Epidermal melanocyte (primary cell): ENCODE data around the gene TAS2R60.
"Not testable (repeated sequence)": the region's sequence is repeated elsewhere in the genome, so short reads cannot be mapped to it uniquely, and the experiment has no call there.

Source experiments
- DNase-seq: peaks from one replicate; pipeline ENCODE4 v3.0.0; 2011; ENCODE audit warnings: low spot score; ENCODE audit not compliant: insufficient read length

The TAS2R60 gene

GRCh38 chr7:143443153-143443552 is at the start of gene TAS2R60:
TAS2R60 (plus strand) TSS chr7:143443453; CDS start chr7:143443453, 0 bp downstream.
- DNase-seq = no peak

DNA sequence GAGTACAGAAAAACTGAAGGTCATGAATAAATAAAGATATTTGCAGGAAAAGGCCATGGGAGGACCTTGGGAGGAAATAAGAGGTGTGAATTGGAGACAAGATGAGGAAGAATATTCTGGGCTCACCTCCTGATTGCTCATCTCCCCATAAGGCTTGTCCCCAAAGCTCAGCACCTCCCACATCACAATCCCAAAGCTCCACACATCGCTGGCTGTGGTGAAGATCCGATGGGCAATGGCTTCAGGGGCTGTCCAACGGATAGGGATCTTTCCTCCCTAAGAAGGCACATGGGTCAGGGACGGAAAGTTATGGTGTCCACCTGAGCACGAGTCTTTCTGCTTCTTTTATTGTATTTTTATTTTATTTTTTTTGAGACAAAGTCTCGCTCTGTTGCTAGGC is 49.2 kb upstream of the TAS2R60 start:
- no peak for DNase-seq

DNA sequence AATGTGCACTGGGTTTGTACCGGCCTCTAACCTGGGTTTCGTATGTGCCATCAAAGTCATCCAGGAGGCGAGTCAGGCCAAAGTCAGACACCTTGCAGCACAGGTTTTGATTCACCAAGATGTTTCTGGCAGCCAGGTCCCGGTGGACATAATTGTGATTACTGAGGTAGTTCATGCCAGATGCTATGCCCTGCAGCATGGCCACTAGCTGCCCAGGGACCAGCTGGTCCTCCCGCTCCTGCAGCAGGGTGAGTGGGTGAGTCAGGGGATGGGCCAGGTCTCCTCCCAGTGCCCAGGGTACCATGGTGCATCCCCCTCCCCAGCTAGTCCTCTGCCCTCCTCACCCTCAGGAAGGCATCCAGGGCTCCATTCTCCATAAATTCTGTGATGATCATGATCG is 48.5 kb upstream of the TAS2R60 start:
- DNase-seq = no peak

- DNase-seq = no peak
Measured at GRCh38 chr7:143395187-143396149, 47.8 kb upstream of the TAS2R60 start.

DNA sequence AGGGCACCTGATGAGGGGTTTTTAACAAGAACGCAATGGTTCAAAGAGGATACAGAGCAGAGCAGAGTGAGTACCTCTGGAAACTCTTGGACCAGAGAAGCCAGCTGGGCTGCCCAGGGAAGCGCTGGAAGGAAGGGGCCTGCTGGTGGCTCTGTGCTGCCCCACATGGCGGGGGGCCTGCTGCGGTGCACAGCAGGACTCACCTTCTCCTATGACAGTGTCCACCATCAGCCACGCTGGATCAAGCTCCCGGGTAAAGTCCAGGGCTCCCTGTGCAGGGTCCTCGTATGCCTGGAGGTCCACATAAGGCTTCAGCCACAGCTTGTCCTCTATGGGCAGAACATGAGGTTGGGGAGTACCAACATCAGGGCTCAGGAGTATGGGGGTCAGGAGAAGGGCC is 47.1 kb upstream of the TAS2R60 start:
- DNase-seq = no peak

DNA sequence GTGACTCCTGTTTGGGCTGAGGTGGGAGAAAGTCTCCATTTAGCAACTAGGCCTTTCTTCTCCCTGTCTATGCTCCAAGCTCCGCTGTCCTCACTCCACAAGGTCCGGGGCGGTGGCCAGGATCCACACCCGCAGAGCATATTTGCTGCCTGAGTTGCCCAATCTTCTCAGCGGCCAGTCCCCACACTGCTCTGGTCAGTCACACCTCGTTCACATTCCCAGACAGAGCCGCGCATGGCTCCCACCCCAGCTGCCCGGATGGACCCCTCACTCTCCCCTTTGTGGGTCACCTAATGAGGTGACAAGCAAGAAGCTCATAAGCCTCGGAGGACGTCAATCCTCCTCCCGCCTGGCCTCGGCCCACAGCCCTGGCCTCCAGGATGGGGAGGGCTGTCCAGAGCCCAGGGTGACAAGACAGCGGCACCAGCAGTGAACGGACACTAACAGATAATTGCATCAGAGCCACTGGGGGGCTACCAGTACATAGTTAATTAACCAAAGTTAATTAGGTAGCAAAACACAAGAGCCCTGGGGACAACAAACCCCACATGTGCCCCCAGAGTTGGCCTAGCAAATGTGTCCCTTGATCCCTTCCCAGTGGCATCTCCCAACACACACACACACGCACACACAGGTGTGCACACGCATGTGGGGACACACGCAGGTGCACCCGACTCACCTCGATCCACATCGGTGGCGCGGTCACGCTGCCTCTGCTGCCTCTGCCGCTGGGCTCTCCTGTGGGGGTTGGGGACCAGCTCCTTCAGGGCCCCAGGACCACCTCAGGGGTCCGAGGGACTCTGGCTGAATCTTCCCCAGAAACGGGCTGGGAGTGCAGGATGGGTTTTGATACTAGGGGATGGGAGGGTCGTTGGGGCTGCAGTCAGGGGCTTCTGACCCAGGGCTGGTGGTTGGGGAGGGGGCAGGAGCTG is 46.4 kb upstream of the TAS2R60 start:
- no peak for DNase-seq

- DNase-seq = no peak
Measured at GRCh38 chr7:143397710-143398530, 45.3 kb upstream of the TAS2R60 start.

GRCh38 chr7:143398616-143399015 is 44.6 kb upstream of the TAS2R60 start:
- no peak for DNase-seq

DNA sequence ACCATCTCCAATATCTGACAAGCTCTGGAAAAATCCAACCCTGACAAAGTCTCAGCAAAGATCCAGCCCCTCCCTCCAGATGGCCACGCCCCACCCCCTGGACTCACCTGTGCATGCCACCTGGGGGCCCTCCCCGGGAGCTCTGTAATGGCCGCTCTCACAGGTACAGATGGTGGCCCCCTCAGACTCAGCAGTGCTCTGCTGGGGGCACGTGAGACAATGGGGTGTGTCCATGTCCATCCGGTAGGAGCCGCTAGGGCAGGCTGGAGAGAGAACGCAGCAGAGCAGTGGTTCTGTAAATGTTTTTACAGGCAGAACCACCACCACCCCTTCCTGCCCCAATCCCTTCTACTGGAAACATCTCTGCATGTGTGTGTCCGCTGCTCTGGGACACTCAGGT is 44.1 kb upstream of the TAS2R60 start:
- DNase-seq = no peak

- no peak for DNase-seq
Measured at GRCh38 chr7:143399642-143400041, 43.6 kb upstream of the TAS2R60 start.

GRCh38 chr7:143401265-143401664 is 42.0 kb upstream of the TAS2R60 start:
- no peak for DNase-seq

DNA sequence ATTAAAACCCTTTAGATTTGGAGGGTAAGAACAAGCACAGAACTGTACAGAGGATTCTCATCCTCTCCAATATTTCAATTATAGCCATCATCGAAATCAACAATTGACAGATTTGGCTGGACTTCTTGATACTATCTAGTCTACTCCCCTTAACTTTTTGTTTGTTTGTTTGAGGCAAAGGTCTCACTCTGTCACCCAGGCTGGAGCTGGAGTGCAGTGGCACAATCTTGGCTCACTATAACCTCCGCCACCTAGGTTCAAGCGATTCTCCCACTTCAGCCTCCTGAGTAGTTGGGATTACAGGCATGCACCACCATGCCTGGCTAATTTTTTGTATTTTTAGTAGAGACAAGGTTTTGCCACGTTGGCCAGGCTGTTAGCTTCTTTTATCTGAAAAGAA is 41.0 kb upstream of the TAS2R60 start:
- DNase-seq = not testable (repeated sequence)

DNA sequence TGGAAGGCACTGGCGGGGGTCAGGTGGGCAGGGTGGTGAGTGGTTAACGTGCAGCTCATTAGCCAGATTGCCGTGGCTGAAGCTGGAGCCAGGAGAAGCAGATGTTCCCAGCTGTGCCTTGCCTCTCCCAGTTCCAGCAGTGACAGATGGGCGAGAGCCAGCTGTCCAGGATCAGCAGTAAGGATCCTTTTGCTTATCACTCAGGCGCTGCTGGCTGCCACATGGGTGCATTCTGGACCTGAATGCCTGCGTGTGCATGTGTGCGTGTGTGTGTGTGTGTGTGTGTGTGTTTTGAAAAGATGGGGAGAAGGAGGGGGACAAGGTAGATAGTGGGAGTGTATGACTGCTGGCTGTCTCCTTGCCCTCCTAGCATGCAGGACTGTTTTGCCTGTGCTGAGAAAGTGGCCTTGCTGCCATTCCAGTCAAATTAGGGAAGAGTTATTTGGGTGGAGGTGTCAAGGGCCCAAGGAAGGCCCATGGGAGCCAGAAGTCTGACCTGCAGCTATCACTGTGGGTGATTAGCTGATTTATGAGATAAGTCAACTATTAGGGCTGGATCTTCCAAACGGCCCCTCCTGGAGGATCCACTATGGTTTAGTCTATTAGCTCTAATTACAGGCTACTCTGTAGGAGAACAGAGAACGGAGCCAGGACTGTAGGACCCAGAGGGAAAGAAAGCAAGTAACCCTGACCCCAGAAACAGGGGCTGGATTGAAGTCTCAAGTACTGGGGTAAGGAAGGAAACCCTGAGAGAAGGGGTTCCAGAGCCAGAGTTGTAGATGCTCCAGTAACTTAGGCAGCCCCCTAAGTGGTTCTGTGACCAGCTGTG is 37.9 kb upstream of the TAS2R60 start:
- peak; percentile 44 for DNase-seq

DNA sequence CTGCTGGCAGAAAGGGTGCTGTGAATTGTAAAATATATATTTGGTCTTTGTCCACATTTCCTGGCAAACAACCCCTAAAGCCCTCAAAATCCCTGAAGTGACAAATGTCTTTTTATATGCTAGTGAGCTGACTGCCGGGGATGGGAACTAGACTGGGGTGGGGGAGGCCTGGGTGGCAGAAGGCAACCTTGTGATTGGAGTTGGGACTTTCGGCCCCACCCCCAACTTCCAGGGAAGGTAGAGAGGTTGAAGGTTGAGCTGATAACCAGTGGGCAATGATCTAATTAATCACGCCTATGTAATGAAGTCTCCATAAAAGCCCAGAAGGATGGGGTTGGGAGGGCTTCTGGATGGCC is 37.3 kb upstream of the TAS2R60 start:
- DNase-seq = no peak

DNA sequence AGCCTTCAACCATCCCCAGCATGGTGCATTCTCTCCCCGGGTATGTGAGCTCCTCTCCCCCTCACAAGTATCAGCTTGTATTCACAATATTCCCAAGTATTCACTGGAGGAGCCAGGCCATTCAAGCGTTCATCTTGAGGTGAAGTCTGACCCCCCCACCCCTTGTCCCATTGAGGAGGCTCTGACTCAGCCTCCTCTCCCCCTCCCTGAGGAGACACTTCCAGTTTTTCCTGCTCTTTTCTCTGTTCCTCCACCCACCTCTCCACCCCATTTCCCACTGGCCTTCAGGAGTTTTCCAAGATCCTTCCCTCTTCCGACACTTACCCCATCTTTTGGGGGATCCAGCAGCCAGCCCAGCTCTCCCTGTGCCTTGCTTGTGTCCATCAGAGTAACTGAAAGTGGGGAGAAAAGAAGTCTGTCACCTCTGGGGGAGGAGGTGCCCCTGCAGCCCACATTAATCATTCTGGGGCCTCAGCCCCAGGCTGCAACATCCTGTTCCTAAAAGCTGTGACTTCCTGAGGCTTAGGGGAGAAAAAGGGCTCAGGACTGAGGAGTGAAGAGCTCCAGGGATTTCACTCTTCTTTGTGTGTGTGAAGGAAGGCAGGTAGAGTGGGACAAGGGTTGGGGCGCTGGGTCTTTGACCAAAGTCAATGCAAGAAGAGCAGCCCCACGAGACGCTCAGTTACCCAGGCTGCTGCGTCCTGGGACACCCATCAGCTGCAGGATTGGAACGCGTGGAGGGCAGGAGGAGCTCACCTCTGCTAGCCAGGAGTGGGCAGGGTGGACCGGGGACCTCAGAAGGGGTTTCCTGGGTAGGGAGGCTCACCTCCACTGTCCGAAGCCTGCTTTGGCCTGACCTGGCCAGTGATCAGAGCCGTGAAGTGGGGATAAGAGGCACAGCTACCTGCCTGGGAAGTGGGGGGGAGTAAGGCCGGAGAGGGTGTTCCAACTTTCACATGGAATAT is 35.7 kb upstream of the TAS2R60 start:
- no peak for DNase-seq

DNA sequence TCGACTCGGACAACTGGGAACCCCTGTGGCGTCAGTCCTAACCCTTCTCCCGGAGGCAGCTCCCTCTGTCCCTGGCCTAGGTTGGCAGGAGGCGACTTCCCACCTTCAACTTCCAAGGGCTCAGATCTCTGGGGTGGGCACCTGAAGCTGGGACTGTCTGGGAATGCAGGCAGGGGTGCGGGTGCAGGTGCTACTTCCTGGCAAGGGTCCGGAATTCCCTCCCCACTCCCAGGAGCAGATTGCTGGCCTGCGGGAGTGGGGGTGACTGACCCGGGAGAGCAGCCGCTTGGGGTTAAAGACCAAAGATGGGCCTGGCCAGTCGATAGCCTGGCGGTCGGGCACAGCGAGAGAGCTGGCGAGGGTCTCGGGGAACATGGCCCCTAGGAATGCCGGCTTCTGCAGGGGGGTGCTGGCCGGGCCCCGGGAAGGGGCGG is 35.0 kb upstream of the TAS2R60 start:
- DNase-seq = no peak

DNA sequence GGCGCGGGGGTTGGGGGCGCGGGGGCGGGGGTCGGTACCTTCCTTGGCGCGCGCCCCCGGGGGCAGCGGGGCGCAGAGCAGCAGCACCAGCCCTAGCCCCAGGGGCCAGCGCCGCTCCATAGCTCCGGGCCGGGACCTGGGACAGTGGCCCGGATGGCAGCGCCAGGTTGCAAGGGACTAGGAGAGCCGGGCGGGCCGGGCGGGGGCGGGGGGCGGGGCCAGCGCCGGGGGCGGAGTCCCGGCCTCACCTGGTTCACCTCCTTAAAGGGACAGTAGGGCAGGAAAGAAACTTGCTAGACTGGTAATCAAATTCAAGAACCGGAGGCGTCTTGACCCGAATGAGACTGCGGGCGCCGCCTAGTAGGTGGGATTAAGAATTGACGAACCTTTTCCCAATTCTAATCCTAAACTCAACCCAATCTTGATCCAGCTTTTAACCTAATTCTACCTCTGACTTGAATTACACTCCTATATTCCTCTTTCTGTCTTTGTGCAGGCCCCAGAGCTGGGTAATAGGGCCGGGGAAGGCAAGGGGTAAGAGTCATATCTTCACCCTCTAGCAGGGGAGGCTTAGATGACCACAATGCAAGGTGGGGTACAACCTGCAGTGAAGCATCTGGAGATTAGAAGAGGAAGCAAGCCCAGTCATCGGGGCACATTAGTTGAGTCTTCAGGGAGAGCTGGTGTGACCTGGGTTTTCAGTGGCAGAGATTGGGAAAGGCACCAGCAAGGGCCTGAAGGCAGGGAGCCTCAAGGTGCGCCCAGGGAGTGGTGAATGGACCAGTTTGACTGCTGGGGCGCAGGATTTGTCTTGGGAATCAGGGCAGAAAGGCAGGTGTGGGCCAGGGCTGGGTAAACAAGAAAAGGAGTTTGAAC is 34.3 kb upstream of the TAS2R60 start, which contains the start of gene EPHA1:
EPHA1 (minus strand) TSS at position 171 of the 876 bp plus-strand sequence; CDS start at position 120, 51 bp downstream.
- DNase-seq = no peak

- DNase-seq = no peak
Measured at GRCh38 chr7:143410521-143411004, 32.7 kb upstream of the TAS2R60 start.
